ENCODE measurements around the gene ANKRD33B.

Gene ANKRD33B

GRCh38 chr5:10701567-10702039 is 137.7 kb downstream of the ANKRD33B start:
- peak in 1 of 2 donors; percentile 22 for DNase-seq

DNA sequence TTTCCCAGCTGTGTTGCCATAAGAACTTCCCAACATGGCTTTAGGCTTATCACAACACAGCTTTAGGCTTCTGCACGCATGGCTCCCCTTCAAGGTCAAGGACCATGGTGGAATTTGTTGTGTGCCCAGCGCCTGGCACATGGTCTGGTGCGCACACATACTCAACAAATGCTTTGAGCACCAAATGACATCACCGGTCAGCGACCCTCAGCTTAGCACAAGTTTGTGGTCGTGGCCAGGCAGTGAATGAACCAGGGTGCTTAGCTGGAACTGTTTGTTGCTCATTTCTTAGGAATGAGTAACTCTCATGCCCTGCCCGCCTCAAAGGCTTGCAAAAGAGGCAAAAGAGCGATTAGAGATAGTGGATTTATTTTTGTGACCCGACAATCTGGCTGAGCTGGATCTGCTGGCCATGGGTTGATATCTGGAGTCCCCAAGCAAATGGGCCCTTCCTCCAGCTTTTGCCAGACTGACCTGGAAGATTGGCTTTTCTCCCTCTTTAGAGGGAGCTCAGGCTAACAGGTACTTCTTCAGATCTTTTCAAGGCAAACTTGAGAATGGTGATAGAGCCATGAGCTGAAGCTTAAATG is 138.3 kb downstream of the ANKRD33B start:
- no peak for DNase-seq

DNA sequence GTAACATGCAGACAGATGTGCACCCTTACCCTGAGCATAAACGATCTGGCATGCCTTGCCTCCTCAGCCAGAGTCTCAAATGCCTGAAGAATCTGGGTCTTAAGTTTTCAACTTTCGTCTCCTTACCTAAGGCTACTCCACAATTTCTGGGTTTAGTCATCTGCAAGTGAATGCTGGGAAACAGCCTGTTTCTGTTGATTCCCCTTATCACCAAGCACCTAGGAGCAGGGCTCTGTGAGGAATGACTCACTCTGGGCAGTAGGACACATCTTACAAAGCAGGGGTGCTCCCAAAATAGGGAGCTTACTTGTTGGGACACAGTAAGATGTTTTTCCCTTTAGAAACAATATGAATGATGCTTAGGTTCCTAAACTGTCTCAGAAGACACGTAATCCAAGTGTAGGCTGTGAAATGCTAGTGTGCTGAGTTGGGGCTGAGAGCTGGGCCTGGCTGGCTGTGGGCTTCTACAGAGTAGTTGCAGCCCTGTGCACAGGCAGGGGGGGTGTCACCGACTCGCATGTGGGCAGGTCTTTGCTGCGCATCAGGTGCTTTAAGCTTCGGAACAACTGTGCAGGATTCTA is 139.1 kb downstream of the ANKRD33B start:
- DNase-seq = no peak

GRCh38 chr5:10703676-10704075 is 139.8 kb downstream of the ANKRD33B start:
- no peak for DNase-seq

- peak; percentile 70 to 75 for DNase-seq
Observed at GRCh38 chr5:10704949-10705621, 141.2 kb downstream of the ANKRD33B start.

DNA sequence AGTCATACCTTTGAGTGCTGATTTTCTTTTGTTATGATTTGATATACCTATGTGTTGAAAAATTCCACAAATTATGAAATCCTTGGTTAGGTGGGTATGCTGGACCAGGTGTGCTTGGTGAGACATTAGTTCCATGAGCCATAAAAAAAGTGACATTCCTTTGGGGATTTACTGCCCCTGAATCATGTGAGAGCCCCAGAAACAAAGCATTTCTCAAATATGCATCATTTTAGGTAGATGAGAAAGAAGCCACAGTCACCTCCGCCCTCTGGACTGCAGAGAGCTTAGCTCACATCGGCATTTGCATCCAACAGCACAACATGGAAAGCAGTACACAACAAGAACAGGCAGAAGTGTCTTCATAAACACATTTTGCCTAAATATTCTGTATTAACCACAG is 141.9 kb downstream of the ANKRD33B start:
- no peak for DNase-seq

DNA sequence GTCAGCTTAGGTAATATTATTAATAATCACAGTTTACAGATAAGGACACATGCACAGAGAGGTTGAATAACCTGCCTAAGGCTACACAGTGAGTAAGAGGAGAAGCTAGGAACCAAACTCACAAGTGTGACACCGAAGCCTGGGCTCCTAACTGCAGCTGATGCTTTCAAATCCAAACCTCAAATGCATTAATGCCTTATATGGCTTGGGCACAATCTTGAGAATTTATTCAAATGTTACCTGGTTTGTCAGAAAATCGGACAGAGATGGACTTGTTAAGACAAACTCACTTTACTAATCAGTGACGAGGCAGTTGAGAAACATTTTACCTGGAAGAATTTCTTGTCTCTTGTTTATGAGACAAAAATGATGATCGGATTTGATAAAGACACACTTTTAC is 142.5 kb downstream of the ANKRD33B start:
- no peak for DNase-seq

Measured in inflammatory macrophage (primary cell).